ENCODE measurements around the gene NEK6. TPM values are rescaled to one million over a fixed set of nuclear protein-coding genes. Genes with fewer than 3 reads are reported as not detected.

NEK6 gene
- total and polyA plus RNA-seq, 5 donors from 2014 or later, result 3.5 to 17.0 (median 3.7) TPM

DNA sequence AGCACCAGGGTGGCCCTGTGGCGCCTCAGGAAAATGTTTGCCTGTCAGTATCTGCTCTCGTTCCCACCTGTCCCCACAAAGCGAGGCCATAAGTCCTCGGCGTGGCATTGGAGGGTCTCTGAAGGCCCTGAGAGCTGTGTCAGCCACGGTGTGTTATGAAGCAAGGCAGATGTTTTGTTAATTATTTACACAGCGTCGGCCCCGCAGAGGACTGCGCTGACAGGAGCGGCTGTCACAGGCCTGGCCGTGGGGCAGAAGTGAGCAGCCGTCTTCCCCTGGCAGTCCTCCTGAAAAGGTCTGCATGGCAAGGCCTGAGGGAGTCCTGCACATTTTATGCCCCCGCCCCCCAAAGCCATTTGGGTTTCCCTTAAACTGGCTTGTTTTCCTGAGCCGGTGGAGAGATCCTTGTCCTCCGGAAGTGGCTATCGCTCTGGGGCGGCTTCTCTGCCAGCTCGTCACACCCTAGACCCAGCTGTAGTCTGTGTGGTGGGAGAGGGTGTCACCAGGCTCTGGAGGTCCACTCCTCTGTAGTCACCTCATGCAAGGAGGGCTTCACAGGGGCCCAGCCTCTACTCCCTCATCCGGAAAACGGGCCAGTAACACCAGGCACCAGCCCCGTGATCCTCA is 6.2 kb downstream of the NEK6 start:
- H3K9me3 ChIP-seq (ENCODE audit: control insufficient read depth in 2 of 2, low read length in 2 of 2), result no peaks in the 10 kb centered on the region
- no peaks in the 10 kb centered on the region for H3K9me3 Mint-ChIP-seq
- no peak for DNase-seq
- no peak overlapping the region for H3K4me3 ChIP-seq (ENCODE audit: low read depth, low read length)
- no peaks in the 10 kb centered on the region for H3K27me3 ChIP-seq (ENCODE audit: control insufficient read depth, insufficient read depth, low read length)
- H3K4me3 Mint-ChIP-seq, result no peak overlapping the region
- H3K27ac ChIP-seq (ENCODE audit: insufficient read depth, low read length, poor library complexity, severe bottlenecking), result no peak overlapping the region
- H3K27ac Mint-ChIP-seq, result no peak overlapping the region
- H3K4me1 ChIP-seq (ENCODE audit: control insufficient read depth, insufficient read depth, low read length, poor library complexity, severe bottlenecking), result peaks cover 6% of the 10 kb centered on the region
- no peaks in the 10 kb centered on the region for H3K27me3 Mint-ChIP-seq
- no peak for ATAC-seq (ENCODE audit: low read depth in 2 of 2)
- no peaks in the 10 kb centered on the region for H3K36me3 ChIP-seq (ENCODE audit: control insufficient read depth, insufficient read depth, low read length)
- H3K4me1 Mint-ChIP-seq, result peaks cover 5 to 22% (median 15%) of the 10 kb centered on the region in 4 donors
- H3K36me3 Mint-ChIP-seq, result no peaks in the 10 kb centered on the region

DNA sequence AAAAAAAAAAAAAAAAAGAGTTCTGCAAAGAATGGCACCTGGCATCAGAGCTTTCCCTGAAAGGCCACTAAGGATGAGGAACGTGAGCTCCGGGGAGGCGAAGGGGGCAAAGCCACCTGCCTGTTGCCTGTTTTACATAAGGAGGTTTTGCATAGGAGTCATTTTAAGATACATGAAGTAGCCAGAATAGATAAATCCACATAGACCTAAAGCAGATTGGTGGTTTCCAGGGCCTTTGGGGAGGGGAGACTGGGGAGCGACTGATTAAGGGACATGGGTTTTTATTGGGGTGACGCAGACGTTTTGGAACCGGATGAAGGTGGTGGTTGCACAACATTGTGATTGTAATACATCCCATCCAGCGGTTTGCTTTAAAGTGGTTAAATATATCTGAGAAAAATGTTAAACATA is 7.1 kb downstream of the NEK6 start:
- no peaks in the 10 kb centered on the region for H3K36me3 Mint-ChIP-seq
- Histone ChIP-seq H3K27ac (ENCODE audit: insufficient read depth, low read length, poor library complexity, severe bottlenecking) (no peak overlapping the region), H3K27me3 (ENCODE audit: control insufficient read depth, insufficient read depth, low read length) (no peaks in the 10 kb centered on the region), H3K9me3 (ENCODE audit: control insufficient read depth in 2 of 2, low read length in 2 of 2) (no peaks in the 10 kb centered on the region), H3K4me3 (ENCODE audit: low read depth, low read length) (no peak overlapping the region), H3K36me3 (ENCODE audit: control insufficient read depth, insufficient read depth, low read length) (no peaks in the 10 kb centered on the region), H3K4me1 (ENCODE audit: control insufficient read depth, insufficient read depth, low read length, poor library complexity, severe bottlenecking) (no peaks in the 10 kb centered on the region)
- DNase-seq (no peak), ATAC-seq (ENCODE audit: low read depth in 2 of 2) (no peak)
- no peak overlapping the region for H3K4me3 Mint-ChIP-seq
- no peak overlapping the region for H3K27ac Mint-ChIP-seq
- H3K4me1 Mint-ChIP-seq, result peaks cover 5 to 22% (median 12%) of the 10 kb centered on the region in 4 donors
- H3K27me3 Mint-ChIP-seq, result no peaks in the 10 kb centered on the region
- H3K9me3 Mint-ChIP-seq, result no peaks in the 10 kb centered on the region

DNA sequence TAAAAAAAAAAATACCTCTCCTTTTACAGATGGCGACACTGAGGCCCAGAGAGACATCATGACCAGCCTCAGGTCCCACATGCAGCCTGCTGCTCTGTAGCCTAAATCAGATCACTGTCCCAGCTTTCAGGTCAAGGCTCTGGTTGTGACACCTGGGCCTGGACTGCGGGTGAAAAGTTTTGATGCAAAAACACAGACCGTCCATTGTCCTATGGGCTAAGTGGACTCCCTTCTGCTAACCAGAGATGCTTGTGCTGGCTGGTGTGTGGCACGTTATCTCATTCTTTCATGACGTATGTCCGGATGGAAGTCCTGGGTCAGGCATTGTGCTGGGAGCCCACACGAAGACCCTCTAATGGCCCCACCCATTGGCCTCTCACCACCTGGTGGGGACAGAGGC is 7.8 kb downstream of the NEK6 start:
- Histone ChIP-seq H3K27ac (ENCODE audit: insufficient read depth, low read length, poor library complexity, severe bottlenecking) (no peak overlapping the region), H3K27me3 (ENCODE audit: control insufficient read depth, insufficient read depth, low read length) (no peaks in the 10 kb centered on the region), H3K4me1 (ENCODE audit: control insufficient read depth, insufficient read depth, low read length, poor library complexity, severe bottlenecking) (no peaks in the 10 kb centered on the region), H3K9me3 (ENCODE audit: control insufficient read depth in 2 of 2, low read length in 2 of 2) (no peaks in the 10 kb centered on the region), H3K4me3 (ENCODE audit: low read depth, low read length) (no peak overlapping the region), H3K36me3 (ENCODE audit: control insufficient read depth, insufficient read depth, low read length) (no peaks in the 10 kb centered on the region)
- DNase-seq (no peak), ATAC-seq (ENCODE audit: low read depth in 2 of 2) (no peak)
- Mint-ChIP-seq H3K36me3 (no peaks in the 10 kb centered on the region), H3K9me3 (no peaks in the 10 kb centered on the region), H3K27ac (no peak overlapping the region), H3K4me3 (peak overlapping the region in 1 of 4 donors; percentile 21), H3K4me1 (peaks cover 5 to 22% (median 11%) of the 10 kb centered on the region in 4 donors), H3K27me3 (no peaks in the 10 kb centered on the region)

DNA sequence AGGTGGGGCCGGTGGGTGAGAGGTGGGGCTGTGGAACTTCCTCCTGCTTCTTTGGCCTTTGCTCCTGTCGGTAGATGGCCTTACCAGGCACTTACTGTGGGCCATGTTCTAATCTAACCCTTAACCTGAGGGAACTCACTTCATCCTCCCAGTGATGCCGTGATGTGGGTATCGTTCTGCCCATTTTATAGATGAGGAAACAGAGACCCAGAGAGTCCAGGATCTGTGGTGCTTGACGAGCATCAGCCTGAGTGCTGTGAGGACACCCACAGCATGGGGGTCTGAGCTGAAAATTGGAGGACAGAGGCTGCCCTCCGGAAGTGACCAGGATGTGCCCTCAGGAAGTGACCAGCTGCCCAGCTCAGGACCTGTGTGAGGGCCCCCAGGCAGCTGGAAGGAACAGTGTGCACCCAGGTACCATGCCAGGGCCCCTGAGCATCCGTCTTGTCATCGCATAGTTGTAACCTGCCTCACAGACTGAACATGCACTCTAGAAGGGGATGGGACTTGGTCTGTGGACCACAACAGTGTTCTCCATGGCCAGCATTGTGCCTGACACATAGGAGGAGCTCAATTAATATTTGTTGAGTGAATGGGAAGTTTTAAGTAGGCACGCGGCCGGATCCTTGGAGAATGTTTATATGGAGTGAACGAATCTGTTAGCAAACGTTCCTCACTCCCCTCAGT is 8.5 kb downstream of the NEK6 start:
- no peaks in the 10 kb centered on the region for H3K36me3 Mint-ChIP-seq

DNA sequence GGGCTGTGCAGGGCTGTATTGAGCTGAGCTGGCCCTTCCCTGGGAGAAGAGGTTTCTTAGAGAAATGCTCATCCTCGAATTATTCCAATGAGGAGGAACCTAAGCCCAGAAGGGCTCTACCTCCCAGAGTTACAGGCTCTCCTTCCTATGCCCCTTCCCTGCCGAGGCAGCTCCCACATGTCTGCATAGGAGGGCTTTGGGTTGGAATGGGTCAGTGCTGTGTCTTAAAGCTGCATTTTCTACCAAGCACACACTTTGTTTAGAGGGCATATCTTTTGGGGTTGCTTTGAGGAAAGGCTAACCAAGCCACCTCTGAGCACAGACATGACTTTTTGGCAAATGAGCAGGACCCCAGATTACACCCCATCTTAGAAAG is 9.1 kb downstream of the NEK6 start:
- no peak for DNase-seq
- no peaks in the 10 kb centered on the region for H3K27me3 Mint-ChIP-seq
- Histone ChIP-seq H3K4me3 (ENCODE audit: low read depth, low read length) (no peak overlapping the region), H3K4me1 (ENCODE audit: control insufficient read depth, insufficient read depth, low read length, poor library complexity, severe bottlenecking) (no peaks in the 10 kb centered on the region), H3K27me3 (ENCODE audit: control insufficient read depth, insufficient read depth, low read length) (no peaks in the 10 kb centered on the region), H3K9me3 (ENCODE audit: control insufficient read depth in 2 of 2, low read length in 2 of 2) (no peaks in the 10 kb centered on the region), H3K27ac (ENCODE audit: insufficient read depth, low read length, poor library complexity, severe bottlenecking) (no peak overlapping the region), H3K36me3 (ENCODE audit: control insufficient read depth, insufficient read depth, low read length) (no peaks in the 10 kb centered on the region)
- no peaks in the 10 kb centered on the region for H3K36me3 Mint-ChIP-seq
- H3K4me1 Mint-ChIP-seq, result peaks cover 2 to 14% (median 5%) of the 10 kb centered on the region in 4 donors
- peak overlapping the region in 1 of 3 donors; percentile 43 for H3K27ac Mint-ChIP-seq
- H3K4me3 Mint-ChIP-seq, result no peak overlapping the region
- no peaks in the 10 kb centered on the region for H3K9me3 Mint-ChIP-seq
- ATAC-seq (ENCODE audit: low read depth in 2 of 2), result no peak

More for the DNA sequence above, 8.5 kb downstream of the NEK6 start:
- H3K4me1 Mint-ChIP-seq, result peaks cover 5 to 19% (median 9%) of the 10 kb centered on the region in 4 donors
- no peaks in the 10 kb centered on the region for H3K27me3 ChIP-seq (ENCODE audit: control insufficient read depth, insufficient read depth, low read length)
- no peaks in the 10 kb centered on the region for H3K36me3 ChIP-seq (ENCODE audit: control insufficient read depth, insufficient read depth, low read length)
- H3K27ac ChIP-seq (ENCODE audit: insufficient read depth, low read length, poor library complexity, severe bottlenecking), result no peak overlapping the region
- ATAC-seq (ENCODE audit: low read depth in 2 of 2), result no peak
- no peak overlapping the region for H3K4me3 Mint-ChIP-seq
- no peaks in the 10 kb centered on the region for H3K4me1 ChIP-seq (ENCODE audit: control insufficient read depth, insufficient read depth, low read length, poor library complexity, severe bottlenecking)
- H3K27ac Mint-ChIP-seq, result peak overlapping the region in 1 of 3 donors; percentile 43
- no peak overlapping the region for H3K4me3 ChIP-seq (ENCODE audit: low read depth, low read length)
- no peak for DNase-seq
- no peaks in the 10 kb centered on the region for H3K9me3 ChIP-seq (ENCODE audit: control insufficient read depth in 2 of 2, low read length in 2 of 2)
- no peaks in the 10 kb centered on the region for H3K9me3 Mint-ChIP-seq
- no peaks in the 10 kb centered on the region for H3K27me3 Mint-ChIP-seq

DNA sequence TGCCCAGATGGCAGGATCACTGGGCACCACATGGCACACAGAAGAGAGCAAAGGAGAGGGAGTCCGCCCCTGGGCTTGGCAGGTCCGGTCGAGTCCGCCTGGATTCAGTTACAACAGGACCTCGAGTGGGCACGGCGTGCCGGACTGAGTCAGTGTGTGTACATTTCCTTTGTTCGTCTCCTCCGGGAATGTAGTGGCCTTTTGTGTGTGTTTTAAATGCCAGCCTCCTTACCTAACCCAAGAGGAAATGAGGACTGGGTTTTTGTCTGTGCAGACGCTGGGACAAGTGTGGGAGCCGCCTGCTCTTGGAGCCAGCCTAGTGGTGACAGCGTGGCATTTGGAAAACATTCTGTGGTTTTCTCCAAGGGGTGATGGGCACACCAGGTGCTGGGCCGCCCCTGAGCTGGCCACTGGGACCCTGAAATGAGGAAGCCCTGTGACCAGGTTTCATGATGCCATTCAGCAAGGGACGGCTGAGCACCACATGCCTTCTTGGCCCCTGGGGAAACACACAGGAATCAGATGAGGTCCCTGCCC is 9.6 kb downstream of the NEK6 start:
- no peak overlapping the region for H3K4me3 Mint-ChIP-seq
- peak in 1 of 2 donors; percentile 7 for ATAC-seq (ENCODE audit: low read depth in 2 of 2)

DNA sequence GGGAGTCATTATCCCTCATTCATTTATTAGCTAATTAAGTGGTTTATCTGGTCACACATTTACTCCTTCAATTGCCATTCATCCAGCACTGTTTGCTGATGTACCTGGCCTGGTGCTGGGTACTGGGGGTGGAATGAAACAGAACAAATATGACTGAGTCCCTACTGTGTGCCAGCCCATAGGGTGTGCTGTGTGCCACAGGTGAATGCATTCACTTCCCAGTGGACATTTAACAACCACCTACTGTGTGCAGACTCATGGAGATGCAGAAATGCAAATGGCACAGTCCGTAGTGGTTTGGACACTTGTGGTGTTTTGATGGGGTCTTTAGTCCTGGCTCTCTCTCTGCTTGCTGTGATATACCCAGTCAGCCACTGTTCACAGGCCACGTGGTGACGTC is 10.5 kb downstream of the NEK6 start:
- no peaks in the 10 kb centered on the region for H3K36me3 Mint-ChIP-seq
- H3K36me3 ChIP-seq (ENCODE audit: control insufficient read depth, insufficient read depth, low read length), result no peaks in the 10 kb centered on the region
- peaks cover 0 to 8% (median 5%) of the 10 kb centered on the region in 4 donors for H3K4me1 Mint-ChIP-seq
- no peak for ATAC-seq (ENCODE audit: low read depth in 2 of 2)
- H3K27ac Mint-ChIP-seq, result no peak overlapping the region
- no peaks in the 10 kb centered on the region for H3K9me3 Mint-ChIP-seq
- no peak overlapping the region for H3K4me3 Mint-ChIP-seq
- H3K27me3 Mint-ChIP-seq, result no peaks in the 10 kb centered on the region
- no peak overlapping the region for H3K4me3 ChIP-seq (ENCODE audit: low read depth, low read length)
- H3K4me1 ChIP-seq (ENCODE audit: control insufficient read depth, insufficient read depth, low read length, poor library complexity, severe bottlenecking), result no peaks in the 10 kb centered on the region
- H3K27ac ChIP-seq (ENCODE audit: insufficient read depth, low read length, poor library complexity, severe bottlenecking), result no peak overlapping the region
- DNase-seq, result no peak
- H3K27me3 ChIP-seq (ENCODE audit: control insufficient read depth, insufficient read depth, low read length), result no peaks in the 10 kb centered on the region
- H3K9me3 ChIP-seq (ENCODE audit: control insufficient read depth in 2 of 2, low read length in 2 of 2), result no peaks in the 10 kb centered on the region

More for the DNA sequence above, 9.6 kb downstream of the NEK6 start:
- Histone ChIP-seq H3K4me3 (ENCODE audit: low read depth, low read length) (no peak overlapping the region), H3K9me3 (ENCODE audit: control insufficient read depth in 2 of 2, low read length in 2 of 2) (no peaks in the 10 kb centered on the region), H3K36me3 (ENCODE audit: control insufficient read depth, insufficient read depth, low read length) (no peaks in the 10 kb centered on the region), H3K27me3 (ENCODE audit: control insufficient read depth, insufficient read depth, low read length) (no peaks in the 10 kb centered on the region), H3K4me1 (ENCODE audit: control insufficient read depth, insufficient read depth, low read length, poor library complexity, severe bottlenecking) (no peaks in the 10 kb centered on the region), H3K27ac (ENCODE audit: insufficient read depth, low read length, poor library complexity, severe bottlenecking) (no peak overlapping the region)
- peaks cover 0 to 8% (median 5%) of the 10 kb centered on the region in 4 donors for H3K4me1 Mint-ChIP-seq
- no peaks in the 10 kb centered on the region for H3K9me3 Mint-ChIP-seq
- H3K27ac Mint-ChIP-seq, result no peak overlapping the region
- no peaks in the 10 kb centered on the region for H3K27me3 Mint-ChIP-seq
- no peaks in the 10 kb centered on the region for H3K36me3 Mint-ChIP-seq
- DNase-seq, result no peak
